ACHN (cell line): ENCODE measurements around the gene ITGB2.

Experiments used
- DNase-seq: peaks from one replicate; pipeline ENCODE4 v3.0.0-alpha.2; 2015
- in situ Hi-C: cut with HindIII; loops from 2 replicates; pipeline ENCODE4 v1.10.0; 2017; ENCODE audit warnings: low sequenced_read_pairs, low pct_ligation_motif_present, low pct_unique_long_range_greater_than_20kb

ITGB2 gene

DNA sequence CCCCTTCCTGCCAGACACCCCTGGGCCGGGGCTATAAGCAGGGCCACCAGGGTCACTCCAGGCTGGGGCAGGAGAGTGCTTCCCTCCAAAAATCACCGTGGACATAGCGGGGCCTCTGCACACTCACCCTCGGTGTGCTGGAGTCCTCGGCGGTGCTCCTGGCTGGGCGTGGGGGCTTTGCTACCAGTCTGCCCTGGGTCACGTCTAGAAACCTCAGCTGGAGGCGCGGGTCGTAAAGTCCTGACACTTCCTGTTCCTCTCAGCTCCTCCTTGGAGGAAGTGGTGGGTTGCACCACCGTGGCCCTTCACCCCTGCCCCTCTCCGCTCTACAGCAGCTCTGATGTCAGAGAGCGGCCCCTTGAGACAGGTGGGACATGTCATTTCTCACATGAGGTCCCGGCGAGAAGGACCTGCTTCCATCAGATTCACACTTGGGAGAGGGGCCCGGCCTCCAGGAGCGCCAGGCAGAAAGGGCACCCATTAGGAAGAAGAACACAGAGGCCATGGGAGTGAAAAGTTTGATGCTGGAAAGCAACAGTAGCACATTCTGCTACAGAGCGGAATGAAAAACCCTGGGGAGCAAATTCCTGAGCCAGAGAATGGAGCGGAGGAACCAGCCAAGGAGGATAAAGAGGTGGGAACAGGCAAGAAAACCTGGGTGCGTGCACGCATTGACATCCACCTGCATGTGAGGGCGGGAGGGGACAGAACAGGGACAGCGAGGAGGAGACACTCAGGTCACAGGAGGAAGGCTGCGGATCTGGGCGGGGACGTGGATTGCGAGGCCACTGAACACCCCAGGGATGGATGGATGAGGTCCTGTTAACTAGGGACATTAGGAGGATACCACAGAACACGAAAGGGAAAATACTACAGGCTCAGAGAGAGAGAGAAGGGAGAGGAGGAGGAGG lies at the start of gene ITGB2:
Gene ITGB2, minus strand, starts transcription at position 206 of the 911 bp plus-strand sequence. CDS start 10,117 bp downstream, outside the sequence.
- in situ Hi-C loops, result no loop called here
- DNase-seq, result no peak

DNA sequence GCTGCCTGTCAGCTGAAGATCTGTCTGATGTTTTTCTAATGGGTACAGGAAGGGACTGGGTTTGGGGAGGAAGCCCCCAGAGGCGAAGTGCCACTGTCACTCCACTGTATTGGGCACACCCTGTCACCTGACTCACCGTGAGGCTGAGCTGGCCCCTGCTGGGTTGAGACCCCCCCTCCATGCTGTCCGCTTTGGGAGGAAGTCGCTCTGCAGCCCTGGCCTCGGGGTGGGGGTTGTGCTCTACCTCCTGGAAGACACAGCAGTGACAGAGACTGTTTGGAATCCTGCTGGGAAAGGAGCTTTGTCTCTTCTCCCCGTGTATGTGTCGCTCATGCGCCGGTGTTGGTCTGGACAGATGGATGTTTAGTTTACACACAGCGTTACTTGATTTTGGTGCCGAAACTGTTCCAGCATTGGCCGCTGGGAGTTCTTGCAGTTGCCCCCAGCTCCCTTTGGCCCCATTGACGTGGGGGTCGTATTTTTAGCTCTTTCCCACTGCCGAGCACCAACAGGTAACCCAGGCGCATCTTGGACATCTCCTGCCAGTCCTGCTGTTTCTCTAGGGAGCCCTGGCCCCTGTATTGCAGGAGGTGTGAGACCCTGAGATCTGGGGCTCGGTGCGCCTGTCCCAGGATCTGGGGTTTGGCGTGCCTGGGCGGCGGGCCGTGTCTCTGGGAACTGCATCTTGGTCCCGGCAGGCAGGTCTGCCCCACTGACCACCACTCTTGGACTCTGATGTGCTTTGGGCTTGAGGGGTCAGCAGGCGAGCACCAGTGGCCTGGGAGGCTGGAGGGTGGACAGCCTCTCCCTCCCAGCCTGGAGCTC lies 49.4 kb upstream of the ITGB2 start:
- DNase-seq, result no peak
- in situ Hi-C loops, result no loop called here

DNA sequence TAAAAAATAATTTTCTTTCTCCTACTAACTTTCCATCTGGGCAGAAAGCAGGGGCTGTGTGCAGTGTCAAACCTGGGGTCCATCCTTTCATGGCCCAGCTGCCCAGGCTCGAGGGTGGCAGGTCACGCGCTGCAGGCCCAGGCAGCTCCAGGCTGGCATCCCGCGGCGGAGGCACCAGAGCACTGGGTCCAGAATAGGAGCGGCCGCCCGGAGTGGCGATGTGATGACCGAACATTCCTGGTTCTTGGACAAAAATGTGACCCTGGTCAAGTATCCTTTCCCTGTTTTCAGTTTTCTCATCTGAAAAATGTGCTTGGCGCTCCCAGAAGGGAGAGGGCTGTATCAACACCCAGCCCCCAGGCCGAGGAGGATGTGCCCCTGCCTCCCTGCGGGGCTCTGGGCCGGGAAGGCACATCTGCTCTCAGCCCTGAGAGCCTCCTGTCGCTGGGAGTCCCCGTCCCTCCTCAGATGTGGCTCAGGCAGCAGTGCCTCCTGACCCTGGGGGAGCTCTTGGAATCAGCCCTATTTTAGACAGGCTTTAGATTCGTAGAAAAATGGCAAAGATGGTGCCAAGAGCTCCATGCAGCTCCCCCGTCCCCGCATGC lies 48.5 kb upstream of the ITGB2 start:
- DNase-seq, result no peak
- in situ Hi-C loops, result no loop called here

DNA sequence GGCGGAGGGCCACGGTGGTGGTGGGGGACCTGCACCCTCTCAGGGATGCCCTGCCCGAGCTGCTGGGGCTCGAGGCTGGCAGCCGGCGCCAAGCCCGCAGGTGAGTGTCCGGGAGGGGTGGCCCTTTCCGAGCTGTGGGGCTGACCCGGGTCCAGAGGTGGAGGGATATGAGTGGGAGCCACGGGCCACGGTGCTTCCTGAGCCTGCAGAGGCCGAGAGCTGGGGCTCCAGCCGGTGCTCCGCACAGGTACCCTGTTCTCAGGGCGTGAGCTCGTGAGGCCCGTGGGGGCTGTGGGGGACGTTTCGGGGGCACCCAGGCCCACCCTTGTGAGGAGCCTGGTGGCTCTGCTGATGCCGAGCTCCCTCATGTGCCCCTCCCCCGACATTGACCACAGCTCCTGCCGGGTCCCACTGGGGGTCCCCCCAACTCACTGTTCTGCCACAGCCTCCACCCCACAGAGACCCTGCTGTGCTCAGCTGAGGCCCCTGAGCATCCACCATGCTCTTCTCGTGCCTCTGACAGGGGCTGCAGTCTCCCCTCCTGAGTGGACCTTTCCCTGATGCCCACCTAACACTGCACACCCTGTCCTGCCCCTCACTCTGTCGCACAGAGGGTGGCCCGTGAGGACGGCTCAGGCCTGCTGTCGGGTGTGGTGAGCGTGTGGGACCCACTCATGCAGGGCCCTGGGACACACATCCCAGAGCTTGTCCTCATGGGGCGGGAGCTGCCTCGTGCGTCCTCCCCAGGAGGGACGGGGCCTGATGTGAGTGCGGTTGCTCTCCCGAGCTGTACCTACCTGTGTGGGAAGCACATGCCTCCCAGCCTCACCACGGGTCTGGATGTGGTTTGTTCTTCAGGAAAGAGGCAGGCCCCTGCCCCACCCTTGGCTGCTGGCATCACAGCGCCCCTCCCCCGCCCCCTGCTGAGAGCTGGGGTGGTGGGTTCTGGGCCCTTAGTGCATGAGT lies 46.7 kb upstream of the ITGB2 start:
- DNase-seq, result no peak
- in situ Hi-C loops, result no loop called here

DNA sequence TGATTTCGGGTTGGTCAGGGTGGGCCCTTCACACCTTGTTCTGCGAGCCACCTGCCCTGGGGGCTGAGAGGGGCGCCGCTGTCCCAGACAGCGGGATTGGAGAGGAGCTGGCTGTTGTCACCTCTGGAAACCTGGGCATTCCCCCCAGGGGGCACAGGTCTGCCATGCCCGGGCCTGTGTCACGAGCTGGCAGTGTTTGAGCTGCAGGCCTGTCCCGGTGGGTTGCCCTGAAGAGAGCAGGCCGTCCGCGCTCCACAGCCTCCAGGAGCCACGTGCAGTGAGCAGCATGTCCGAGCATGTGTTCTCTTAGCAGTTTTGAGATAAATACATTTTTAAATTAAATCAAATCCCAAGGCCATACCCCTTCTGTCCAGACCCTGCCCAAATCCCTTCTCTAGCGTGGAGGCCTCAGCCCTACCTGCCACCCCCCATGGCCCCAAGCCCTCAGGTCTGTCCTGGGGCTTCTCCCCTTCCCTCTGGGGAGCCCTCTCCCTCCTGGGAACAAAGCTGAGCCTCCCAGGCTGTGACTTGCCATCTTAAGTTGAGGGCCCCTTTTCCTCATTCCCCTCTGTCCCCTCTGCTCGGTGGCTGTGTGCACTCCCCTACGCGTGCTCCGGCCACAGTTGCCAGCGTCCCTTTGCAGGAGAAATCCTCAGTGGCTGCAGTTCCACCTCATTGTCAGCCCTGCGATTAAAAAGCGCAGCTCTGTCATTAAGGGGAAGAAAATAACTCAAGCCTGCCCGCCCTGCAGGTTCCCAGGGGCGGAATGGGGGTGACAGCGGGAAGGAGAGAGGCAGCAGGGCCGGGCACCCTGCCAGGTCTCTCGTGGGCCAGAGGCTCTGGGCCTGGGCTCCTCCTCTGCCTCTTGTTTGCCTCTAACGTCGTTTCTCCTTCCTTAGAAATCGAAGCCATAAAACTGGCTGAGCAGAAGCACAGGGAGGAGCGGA lies 45.7 kb upstream of the ITGB2 start:
- DNase-seq, result no peak
- in situ Hi-C loops, result no loop called here

DNA sequence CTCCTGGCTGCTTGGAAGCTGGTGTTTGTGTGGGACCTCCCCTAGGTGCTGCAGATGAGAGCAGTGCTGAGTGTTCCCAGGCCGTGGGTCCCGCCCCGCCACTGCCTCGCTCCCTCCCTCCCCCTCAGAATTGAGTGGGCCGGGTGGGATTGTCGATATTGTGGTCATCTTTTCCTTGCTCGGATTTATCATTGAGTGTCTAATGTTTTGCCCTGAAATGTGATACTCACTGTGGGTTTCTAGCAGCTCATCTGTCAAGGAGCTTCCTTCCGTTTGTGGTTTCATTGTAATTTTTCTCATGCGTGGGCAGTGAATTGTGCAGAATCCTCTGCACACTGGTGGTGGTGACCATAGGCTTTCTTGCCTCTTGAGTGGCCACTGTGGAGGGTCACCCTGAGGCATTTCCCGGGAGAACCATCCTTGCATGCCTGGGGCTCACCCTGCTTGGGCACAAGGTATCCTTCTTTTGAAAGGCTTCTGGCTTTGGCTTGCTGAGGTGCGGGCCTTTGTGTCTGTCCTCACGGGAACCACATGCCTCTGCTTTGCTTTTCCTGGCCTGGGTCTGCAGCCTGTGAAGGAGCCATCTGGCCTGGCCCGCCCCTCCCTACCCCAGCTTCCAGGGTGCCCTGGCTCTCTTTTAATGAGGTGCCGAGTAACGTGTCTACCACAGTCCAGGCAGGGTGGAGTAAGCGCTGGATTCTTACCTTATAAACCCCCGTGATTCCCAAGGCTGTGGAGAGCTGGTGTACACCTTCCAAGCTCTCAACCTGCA lies 44.7 kb upstream of the ITGB2 start:
- DNase-seq, result no peak
- in situ Hi-C loops, result no loop called here

DNA sequence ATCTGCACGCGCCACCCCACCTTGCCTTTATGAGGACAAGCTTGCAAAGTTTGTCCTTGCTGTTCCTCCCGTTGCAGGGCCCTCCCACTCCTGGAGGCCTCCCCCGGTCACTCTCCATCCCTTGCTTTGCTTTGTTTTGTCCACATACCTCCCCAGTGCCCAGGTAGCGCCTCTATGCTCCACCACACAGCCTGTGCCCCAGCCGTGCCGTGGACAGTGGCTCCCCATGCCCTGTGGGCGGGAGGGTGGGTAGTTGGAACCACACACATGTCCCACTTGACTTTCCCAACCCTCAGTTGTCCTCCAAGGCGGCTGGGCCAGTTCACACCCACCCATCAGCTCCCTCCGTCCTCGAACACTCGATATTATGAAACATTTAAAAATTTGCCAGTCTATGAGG lies 43.7 kb upstream of the ITGB2 start:
- DNase-seq, result no peak
- in situ Hi-C loops, result no loop called here

DNA sequence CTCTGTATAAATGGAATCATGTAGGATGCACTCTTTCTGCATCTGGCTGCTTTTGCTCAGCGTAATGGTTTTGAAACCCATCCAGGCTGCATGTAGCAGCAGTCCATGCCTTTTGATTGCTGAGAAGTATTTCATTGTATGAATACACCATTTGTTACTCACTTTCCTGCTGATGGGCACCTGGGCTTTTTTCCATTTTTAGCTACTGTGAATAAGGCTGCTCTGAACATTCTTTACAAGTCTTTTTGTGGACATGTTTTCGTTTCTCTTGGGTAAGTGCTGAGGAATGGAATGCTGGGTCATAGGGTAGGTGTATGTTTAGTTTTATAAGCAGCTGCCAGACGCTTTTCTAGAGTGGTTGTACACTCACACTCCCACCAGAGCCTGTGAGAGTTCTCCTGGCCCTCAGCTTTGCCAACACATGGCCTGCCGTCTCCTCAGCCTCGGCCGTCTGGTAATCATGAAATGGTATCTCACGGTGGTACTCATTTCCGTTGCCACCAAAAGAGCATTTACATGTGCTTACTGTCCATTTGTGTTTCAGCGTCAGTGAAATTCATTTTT lies 41.8 kb upstream of the ITGB2 start:
- DNase-seq, result no peak
- in situ Hi-C loops, result no loop called here

DNA sequence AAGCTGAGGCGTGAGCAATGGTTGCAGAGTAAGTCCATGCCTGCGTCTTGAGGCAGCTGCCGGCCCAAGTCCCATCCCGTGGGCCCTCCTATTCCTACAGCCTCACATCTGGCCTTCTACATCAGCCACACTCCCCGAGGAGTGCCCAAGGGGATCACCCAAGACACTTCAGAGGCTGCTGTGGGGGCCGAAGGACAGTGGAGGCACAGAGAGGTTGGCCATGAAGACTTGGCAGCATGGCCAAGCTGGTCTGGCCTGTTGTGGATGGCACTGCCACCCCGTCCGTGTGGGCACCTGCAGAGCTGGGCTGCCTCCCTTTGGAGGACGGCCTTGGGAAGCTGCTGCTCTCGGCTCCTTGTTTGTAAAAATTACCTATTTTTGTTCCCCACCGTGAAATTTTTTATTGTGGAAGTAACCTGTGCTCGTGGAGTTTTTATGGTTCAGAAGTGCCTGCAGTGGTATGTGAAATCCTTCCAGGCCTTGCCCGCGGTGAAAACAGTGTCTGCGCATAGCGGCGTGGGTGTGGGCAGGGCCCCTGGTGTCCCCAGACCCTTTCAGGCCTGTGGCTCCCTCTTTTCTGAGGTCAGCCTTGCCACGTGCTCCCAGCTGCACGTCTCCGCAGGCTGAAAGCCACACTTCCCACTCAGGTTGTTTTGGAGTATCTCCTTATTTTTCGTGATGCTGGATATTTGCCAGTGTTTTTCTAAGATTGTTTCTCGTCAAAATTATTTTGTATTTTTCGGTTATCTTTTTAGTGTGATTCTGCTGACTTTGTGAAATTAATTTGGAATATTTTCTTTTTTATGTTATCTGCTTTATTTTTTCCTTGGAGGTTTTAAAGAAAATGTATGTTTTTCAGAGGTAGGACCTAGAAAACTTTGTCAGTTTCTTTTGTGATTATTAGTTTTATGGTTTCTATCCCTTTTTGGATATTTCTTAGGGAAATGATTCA lies 39.7 kb upstream of the ITGB2 start:
- in situ Hi-C loops, result no loop called here
- no peak for DNase-seq

DNA sequence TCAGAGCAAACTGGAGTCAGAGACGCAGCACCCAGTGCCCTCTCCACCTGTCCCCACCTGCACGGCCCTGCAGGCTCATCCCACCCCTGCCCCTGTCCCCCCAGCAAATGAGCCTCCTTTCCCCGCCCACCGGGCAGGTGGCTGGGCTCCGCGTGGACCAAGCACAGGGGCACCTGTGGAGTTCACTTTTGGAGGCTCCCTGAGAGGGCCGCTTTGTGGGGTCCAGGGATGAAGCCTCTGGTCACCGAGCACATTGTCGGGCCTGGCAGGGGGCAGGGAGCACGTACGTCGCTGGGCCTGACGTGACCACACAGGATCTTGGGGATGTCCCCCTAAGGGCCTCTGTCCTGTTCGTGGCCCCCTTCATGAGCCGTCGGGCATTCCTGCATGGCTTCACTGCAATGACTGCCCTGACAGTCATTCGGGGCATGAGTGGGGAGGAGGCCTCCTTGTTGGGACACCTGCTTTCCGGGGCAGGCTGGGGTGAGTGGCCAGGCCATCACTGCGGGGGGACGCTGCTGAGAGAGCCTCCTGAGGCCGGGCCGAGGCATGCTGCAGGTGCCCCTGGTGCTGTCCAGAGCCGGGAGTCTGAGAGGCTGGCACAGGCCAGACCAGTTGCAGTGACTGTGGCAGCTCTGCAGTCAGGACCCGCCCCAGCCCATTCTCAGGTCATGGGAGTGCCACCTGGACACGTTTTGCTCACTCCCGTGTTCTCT lies 38.8 kb upstream of the ITGB2 start:
- no peak for DNase-seq
- in situ Hi-C loops, result no loop called here

DNA sequence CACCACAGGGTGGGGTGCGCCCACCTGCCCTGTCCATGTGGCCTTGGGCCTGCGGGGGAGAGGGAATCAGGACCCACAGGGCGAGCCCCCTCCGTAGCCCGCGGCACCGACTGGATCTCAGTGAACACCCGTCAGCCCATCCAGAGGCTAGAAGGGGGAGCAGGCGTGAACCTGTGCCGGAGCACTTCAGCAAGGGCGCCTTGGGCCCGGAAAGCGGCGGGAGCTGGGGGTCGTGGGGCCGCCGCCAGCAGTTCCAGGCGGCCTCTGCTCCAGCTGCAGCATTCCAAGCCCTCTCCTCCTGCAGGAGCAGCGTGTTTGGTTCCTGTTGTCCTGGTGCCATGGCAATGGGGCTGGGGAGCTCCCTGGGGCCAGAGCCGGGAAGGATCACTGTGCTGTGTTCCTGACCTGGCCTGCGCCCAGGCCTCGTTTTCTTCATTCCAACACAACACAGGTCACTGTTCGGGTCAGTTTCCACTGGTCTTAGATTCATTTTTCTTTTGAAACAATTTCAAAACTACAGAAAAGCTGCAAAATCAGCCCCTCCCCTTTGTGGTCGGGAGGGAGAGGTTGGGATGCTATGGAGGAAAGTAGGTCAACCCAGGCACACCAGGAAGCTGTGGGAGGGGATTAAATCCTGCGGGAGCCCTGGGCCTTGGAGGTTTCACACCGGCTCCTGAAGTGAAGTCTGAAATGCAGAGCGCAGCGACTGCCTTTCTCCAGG lies 37.9 kb upstream of the ITGB2 start:
- in situ Hi-C loops, result no loop called here
- no peak for DNase-seq

DNA sequence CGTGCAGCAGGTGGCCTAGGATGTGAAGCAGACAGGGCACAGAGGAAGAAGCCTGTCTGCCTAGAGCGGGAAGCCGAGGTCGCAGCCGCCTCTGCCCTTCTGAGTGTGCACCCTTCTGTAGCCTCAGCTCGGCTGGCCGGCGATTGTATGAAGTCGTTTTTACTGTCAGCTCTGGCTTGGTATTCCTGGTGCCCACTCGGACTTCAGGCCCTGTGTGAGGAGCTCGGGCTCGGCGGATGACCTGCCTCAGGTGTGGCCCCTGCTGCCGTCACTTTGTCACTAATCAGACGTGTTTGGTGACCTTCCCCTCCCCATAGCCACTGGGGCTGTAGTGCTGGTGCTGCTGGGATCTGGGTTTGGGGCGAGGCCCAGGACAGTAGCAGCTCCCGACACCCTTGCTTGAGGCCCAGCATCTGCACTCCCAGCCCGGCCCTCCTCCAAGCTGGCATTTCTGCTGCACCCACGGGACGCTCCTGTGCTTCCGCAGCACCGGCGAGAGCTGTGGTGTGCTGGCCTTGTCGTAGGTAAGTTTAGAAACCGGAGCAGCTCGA lies 37.3 kb upstream of the ITGB2 start:
- DNase-seq, result no peak
- in situ Hi-C loops, result no loop called here

DNA sequence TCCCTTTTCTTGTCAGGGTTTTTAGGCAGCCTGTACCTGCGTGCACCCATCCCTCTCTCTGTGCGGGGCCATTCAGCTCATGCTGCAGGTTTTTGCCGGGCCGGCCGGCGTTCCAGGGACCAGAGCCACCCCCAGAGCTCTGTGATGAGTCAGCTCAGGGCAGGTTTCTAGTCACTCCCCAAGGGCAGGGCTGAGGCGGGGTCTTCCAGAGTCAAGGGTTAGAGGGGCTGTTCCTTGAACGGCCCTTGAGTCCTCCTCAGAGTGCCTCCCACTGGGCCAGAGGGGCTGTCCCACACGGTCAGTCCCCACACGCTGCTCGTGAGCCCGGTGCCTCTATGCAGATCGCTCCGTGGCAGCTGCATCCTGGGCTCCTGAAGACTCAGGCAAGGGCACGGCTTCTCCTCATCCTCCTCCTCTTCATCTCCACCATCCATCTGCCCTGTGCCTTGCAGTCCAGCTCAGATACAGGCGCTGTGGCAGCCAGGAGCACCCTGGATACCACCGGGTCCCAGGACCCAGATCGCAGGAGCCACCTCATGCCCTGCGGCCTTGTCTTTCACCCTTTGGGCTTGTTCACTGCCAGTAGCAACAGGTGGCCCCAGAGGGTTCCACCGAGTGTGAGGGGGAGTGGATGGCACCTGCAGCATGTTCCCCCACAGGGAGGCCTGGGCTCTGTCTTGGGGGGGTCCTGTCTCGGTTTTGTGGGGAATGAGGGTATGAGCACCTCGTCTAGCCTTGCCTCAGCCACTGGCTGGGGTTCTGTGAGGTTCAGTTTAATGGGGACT lies 36.5 kb upstream of the ITGB2 start:
- no peak for DNase-seq
- in situ Hi-C loops, result no loop called here
